ENCODE measurements around the gene ZNF460. TPM values are rescaled to one million over a fixed set of nuclear protein-coding genes. Genes with fewer than 3 reads are reported as not detected.
"Not testable (repeated sequence)": the region's sequence is repeated elsewhere in the genome, so short reads cannot be mapped to it uniquely, and the experiment has no call there.

The ZNF460 gene
- total RNA-seq, 1 donor from 2014 or later = 24.0 TPM

GRCh38 chr19:57269515-57270250 lies 10.6 kb upstream of the ZNF460 start:
- no peaks in the 10 kb centered on the region for H3K27me3 ChIP-seq (ENCODE audit: low read depth)
- intact Hi-C loops (cut with micrococcal nuclease) = no loop called here
- TF ChIP-seq CTCF (IDR thresholded peaks at IDR 0.05; ENCODE audit: borderline replicate concordance) = no peak
- H3K36me3 ChIP-seq = peaks cover 17% of the 10 kb centered on the region
- H3K4me1 ChIP-seq = no peaks in the 10 kb centered on the region
- H3K9me3 ChIP-seq (replicated peaks) = no peaks in the 10 kb centered on the region
- H3K4me3 ChIP-seq = no peak overlapping the region
- DNase-seq = no peak
- no peak overlapping the region for H3K27ac ChIP-seq (replicated peaks)

- TF ChIP-seq CTCF (IDR thresholded peaks at IDR 0.05; ENCODE audit: borderline replicate concordance) = no peak
- no peaks in the 10 kb centered on the region for H3K4me1 ChIP-seq
- H3K4me3 ChIP-seq = no peak overlapping the region
- no peaks in the 10 kb centered on the region for H3K27me3 ChIP-seq (ENCODE audit: low read depth)
- H3K36me3 ChIP-seq = peaks cover 22% of the 10 kb centered on the region
- DNase-seq = no peak
- no peak overlapping the region for H3K27ac ChIP-seq (replicated peaks)
- intact Hi-C loops (cut with micrococcal nuclease) = no loop called here
- H3K9me3 ChIP-seq (replicated peaks) = no peaks in the 10 kb centered on the region
Measured at GRCh38 chr19:57271280-57271679, 9.0 kb upstream of the ZNF460 start.

GRCh38 chr19:57273014-57273413 lies 7.3 kb upstream of the ZNF460 start:
- TF ChIP-seq CTCF (IDR thresholded peaks at IDR 0.05; ENCODE audit: borderline replicate concordance) = no peak
- intact Hi-C loops (cut with micrococcal nuclease) = no loop called here

GRCh38 chr19:57276430-57276829 lies 3.9 kb upstream of the ZNF460 start:
- H3K36me3 ChIP-seq = peaks cover 13% of the 10 kb centered on the region
- no peak overlapping the region for H3K27ac ChIP-seq (replicated peaks)
- no peak for DNase-seq
- peaks cover 25% of the 10 kb centered on the region for H3K4me1 ChIP-seq
- intact Hi-C loops (cut with micrococcal nuclease) = no loop called here
- no peaks in the 10 kb centered on the region for H3K9me3 ChIP-seq (replicated peaks)
- no peak for TF ChIP-seq CTCF (IDR thresholded peaks at IDR 0.05; ENCODE audit: borderline replicate concordance)
- H3K4me3 ChIP-seq = no peak overlapping the region
- H3K27me3 ChIP-seq (ENCODE audit: low read depth) = no peaks in the 10 kb centered on the region

More at GRCh38 chr19:57273014-57273413, 7.3 kb upstream of the ZNF460 start:
- Histone ChIP-seq H3K4me3 (no peak overlapping the region), H3K27me3 (ENCODE audit: low read depth) (no peaks in the 10 kb centered on the region), H3K9me3 (replicated peaks) (no peaks in the 10 kb centered on the region), H3K36me3 (peaks cover 22% of the 10 kb centered on the region), H3K27ac (replicated peaks) (no peak overlapping the region), H3K4me1 (no peaks in the 10 kb centered on the region)
- no peak for DNase-seq

GRCh38 chr19:57278481-57278880 lies 1.8 kb upstream of the ZNF460 start:
- H3K9me3 ChIP-seq (replicated peaks); H3K4me3 ChIP-seq; H3K27me3 ChIP-seq (ENCODE audit: low read depth); DNase-seq; H3K27ac ChIP-seq (replicated peaks); intact Hi-C loops (cut with micrococcal nuclease): not testable (repeated sequence)
- Histone ChIP-seq H3K36me3 (peaks cover 13% of the 10 kb centered on the region), H3K4me1 (peaks cover 46% of the 10 kb centered on the region)

GRCh38 chr19:57279418-57280164 lies 694 bp upstream of the ZNF460 start:
- intact Hi-C loops (cut with micrococcal nuclease) = no loop called here
- Histone ChIP-seq H3K9me3 (replicated peaks) (no peaks in the 10 kb centered on the region), H3K27ac (replicated peaks) (peak overlapping the region; percentile 99), H3K4me1 (peaks cover 57% of the 10 kb centered on the region), H3K27me3 (ENCODE audit: low read depth) (no peaks in the 10 kb centered on the region), H3K36me3 (peaks cover 12% of the 10 kb centered on the region), H3K4me3 (peak overlapping the region; percentile 92)
- peak; percentile 41 for TF ChIP-seq CTCF (IDR thresholded peaks at IDR 0.05; ENCODE audit: borderline replicate concordance)
- peak; percentile 89 for DNase-seq
